Measurements from ENCODE around the gene PBXIP1.
"Not testable (repeated sequence)": the region's sequence is repeated elsewhere in the genome, so short reads cannot be mapped to it uniquely, and the experiment has no call there.

The PBXIP1 gene

DNA sequence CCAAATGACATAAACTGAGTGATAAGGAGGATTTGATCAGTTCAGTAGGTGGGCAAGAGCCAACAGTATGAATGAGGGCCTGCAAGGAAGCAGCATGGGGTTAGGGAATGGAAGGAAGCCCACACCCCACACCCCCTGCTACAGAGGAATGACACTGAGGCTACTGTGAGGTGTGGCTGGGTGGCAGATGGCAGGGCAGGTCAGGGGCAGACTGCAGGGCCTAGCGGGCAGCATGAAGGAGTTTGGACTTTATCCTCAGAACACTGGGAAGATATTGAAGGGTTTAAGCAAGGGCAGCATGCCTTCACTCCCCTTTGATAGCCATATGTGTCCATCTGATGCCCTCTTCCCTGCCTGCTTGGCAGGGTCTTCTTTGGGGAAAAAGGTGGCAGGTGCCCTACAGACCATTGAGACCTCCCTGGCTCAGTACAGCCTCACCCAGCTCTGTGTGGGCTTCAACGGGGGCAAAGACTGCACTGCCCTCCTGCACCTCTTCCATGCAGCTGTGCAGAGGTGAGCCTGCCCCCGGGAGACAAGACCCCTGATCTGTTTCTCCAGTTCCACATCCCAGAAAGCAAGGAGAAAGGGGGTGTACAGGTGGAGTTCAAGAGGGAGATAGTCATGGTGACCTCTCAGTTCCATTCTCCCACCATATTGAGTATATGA lies 33.4 kb upstream of the PBXIP1 start:
- CTCF ChIA-PET = interaction anchor here (1.1 to 1.7 kb wide), 2 partner anchors 28 to 33 kb away, joined by 5 to 6 read pairs; partner anchors contain the start of gene PBXIP1

DNA sequence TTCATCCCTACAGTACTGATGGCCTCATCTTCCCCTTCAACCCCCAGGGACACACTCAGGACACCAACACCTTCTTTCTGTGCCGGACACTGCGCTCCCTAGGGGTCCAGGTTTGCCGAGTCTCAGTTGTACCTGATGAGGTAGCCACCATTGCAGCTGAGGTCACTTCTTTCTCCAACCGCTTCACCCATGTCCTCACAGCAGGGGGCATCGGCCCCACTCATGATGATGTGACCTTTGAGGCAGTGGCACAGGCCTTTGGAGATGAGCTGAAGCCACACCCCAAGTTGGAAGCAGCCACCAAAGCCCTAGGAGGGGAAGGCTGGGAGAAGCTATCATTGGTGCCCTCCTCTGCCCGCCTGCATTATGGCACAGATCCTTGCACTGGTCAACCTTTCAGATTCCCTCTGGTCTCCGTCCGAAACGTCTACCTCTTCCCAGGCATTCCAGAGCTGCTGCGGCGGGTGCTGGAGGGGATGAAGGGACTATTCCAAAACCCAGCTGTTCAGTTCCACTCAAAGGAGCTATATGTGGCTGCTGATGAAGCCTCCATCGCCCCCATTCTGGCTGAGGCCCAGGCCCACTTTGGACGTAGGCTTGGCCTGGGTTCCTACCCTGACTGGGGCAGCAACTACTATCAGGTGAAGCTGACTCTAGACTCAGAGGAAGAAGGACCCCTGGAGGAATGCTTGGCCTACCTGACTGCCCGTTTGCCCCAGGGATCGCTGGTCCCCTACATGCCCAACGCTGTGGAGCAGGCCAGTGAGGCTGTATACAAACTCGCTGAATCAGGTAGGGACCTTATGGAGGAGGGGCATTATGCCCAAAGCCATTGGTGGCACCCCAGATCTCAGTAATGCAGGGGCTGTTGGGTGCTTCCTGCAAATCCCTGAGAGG lies 32.4 kb upstream of the PBXIP1 start:
- POLR2A ChIA-PET (ENCODE audit: low non-redundant PET) = interaction anchor here (0.9 kb wide), 1 partner anchor 17 kb away, joined by 3 read pairs; no protein-coding TSS in a partner anchor
- H3K27ac ChIP-seq = peak overlapping the region; percentile 60
- no peak for DNase-seq (ENCODE audit: low spot score)
- TF ChIP-seq, protein P1, sequence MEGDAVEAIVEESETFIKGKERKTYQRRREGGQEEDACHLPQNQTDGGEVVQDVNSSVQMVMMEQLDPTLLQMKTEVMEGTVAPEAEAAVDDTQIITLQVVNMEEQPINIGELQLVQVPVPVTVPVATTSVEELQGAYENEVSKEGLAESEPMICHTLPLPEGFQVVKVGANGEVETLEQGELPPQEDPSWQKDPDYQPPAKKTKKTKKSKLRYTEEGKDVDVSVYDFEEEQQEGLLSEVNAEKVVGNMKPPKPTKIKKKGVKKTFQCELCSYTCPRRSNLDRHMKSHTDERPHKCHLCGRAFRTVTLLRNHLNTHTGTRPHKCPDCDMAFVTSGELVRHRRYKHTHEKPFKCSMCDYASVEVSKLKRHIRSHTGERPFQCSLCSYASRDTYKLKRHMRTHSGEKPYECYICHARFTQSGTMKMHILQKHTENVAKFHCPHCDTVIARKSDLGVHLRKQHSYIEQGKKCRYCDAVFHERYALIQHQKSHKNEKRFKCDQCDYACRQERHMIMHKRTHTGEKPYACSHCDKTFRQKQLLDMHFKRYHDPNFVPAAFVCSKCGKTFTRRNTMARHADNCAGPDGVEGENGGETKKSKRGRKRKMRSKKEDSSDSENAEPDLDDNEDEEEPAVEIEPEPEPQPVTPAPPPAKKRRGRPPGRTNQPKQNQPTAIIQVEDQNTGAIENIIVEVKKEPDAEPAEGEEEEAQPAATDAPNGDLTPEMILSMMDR (conservative IDR thresholded peaks at IDR 0.05; ENCODE audit: low read depth) = no peak
- CTCF ChIA-PET = interaction anchor here (0.6 to 1.9 kb wide), 4 partner anchors 29 to 97 kb away, joined by 3 to 7 read pairs (median 5); no protein-coding TSS in a partner anchor

More for the DNA sequence above, 33.4 kb upstream of the PBXIP1 start:
- DNase-seq (ENCODE audit: low spot score) = no peak
- POLR2A ChIA-PET (ENCODE audit: low non-redundant PET) = no interaction called here
- TF ChIP-seq, protein P1 (conservative IDR thresholded peaks at IDR 0.05; ENCODE audit: low read depth) = no peak
- H3K27ac ChIP-seq = peak overlapping the region; percentile 54

GRCh38 chr1:154987326-154987725 lies 31.4 kb upstream of the PBXIP1 start:
- TF ChIP-seq, protein P1 (conservative IDR thresholded peaks at IDR 0.05; ENCODE audit: low read depth) = no peak
- POLR2A ChIA-PET (ENCODE audit: low non-redundant PET) = no interaction called here
- peak overlapping the region; percentile 60 for H3K27ac ChIP-seq
- CTCF ChIA-PET = interaction anchor here (0.7 to 1.9 kb wide), 5 partner anchors 17 to 63 kb away, joined by 3 to 7 read pairs (median 6); partner anchors contain the start of gene SHC1
- DNase-seq (ENCODE audit: low spot score) = no peak

GRCh38 chr1:154986736-154987135 lies 30.8 kb upstream of the PBXIP1 start:
- CTCF ChIA-PET = interaction anchor here (0.7 to 1.9 kb wide), 3 partner anchors 16 to 57 kb away, joined by 3 to 7 read pairs (median 6); partner anchors contain the start of gene SHC1
- peak overlapping the region; percentile 60 for H3K27ac ChIP-seq
- DNase-seq (ENCODE audit: low spot score); POLR2A ChIA-PET (ENCODE audit: low non-redundant PET): not testable (repeated sequence)

- TF ChIP-seq, protein P1 (conservative IDR thresholded peaks at IDR 0.05; ENCODE audit: low read depth) = peak; percentile 18; the same call in 1 of the 2 replicates
- H3K27ac ChIP-seq = peak overlapping the region; percentile 91
- no peak for DNase-seq (ENCODE audit: low spot score)
- ChIA-PET CTCF (interaction anchor here (0.6 to 1.1 kb wide), 8 partner anchors 11 to 424 kb away, joined by 3 to 7 read pairs (median 4); partner anchors contain the start of gene PYGO2), POLR2A (ENCODE audit: low non-redundant PET) (interaction anchor here (0.7 to 1.6 kb wide), 4 partner anchors 9 to 19 kb away, joined by 4 to 8 read pairs (median 4); partner anchors contain the start of genes LENEP and SHC1)
Measured at GRCh38 chr1:154983776-154984466, 28.0 kb upstream of the PBXIP1 start.

- peak; percentile 99 for DNase-seq (ENCODE audit: low spot score)
- TF ChIP-seq, protein P1 (conservative IDR thresholded peaks at IDR 0.05; ENCODE audit: low read depth) = no peak
- peak within 1 kb of the TSS; percentile 91 for H3K27ac ChIP-seq
- POLR2A ChIA-PET (ENCODE audit: low non-redundant PET) = interaction anchor here (0.7 to 1.6 kb wide), 3 partner anchors 9 to 18 kb away, joined by 4 to 5 read pairs (median 4); partner anchors contain the start of gene SHC1
- CTCF ChIA-PET = interaction anchor here (0.6 to 0.8 kb wide), 3 partner anchors 17 to 79 kb away, joined by 3 to 6 read pairs (median 4); no protein-coding TSS in a partner anchor
Measured at GRCh38 chr1:154982897-154983648, 27.2 kb upstream of the PBXIP1 start, which contains the start of gene FLAD1. Gene FLAD1 (plus strand): TSS chr1:154983344. CDS start chr1:154983695, 351 bp downstream.
